ENCODE data around the gene RDH5. TPM values are rescaled to one million over a fixed set of nuclear protein-coding genes. Genes with fewer than 3 reads are reported as not detected.

Gene RDH5
- total RNA-seq, 1 donor from 2014 or later, result 14.1 TPM

DNA sequence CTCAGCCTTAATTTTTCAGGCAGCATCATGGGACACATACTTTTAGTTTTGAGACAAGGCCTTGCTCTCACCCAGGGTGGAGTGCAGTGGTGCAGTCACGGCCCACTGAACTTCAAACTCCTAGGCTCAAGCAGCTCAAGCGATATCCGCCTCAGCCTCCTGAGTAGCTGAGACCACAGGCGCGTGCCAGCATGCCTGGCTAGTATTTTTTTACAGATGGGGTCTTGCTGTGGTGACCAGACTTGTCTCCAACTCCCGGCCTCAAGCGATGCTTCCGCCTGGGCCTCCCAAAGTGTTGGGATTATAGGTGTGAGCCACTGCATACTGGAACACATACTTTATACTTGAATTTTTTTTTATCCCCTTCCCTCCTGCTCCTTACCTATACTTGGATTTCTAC lies 2.8 kb downstream of the RDH5 start:
- Mint-ChIP-seq H3K27ac (peak overlapping the region; percentile 48), H3K4me3 (no peak overlapping the region), H3K27me3 (no peaks in the 10 kb centered on the region), H3K9me3 (no peaks in the 10 kb centered on the region), H3K4me1 (ENCODE audit: unreplicated experiment) (peaks cover 44% of the 10 kb centered on the region), H3K36me3 (peaks cover 16% of the 10 kb centered on the region)
- no peak for DNase-seq (ENCODE audit: extremely low spot score, unreplicated experiment)
- TF ChIP-seq, protein P1, sequence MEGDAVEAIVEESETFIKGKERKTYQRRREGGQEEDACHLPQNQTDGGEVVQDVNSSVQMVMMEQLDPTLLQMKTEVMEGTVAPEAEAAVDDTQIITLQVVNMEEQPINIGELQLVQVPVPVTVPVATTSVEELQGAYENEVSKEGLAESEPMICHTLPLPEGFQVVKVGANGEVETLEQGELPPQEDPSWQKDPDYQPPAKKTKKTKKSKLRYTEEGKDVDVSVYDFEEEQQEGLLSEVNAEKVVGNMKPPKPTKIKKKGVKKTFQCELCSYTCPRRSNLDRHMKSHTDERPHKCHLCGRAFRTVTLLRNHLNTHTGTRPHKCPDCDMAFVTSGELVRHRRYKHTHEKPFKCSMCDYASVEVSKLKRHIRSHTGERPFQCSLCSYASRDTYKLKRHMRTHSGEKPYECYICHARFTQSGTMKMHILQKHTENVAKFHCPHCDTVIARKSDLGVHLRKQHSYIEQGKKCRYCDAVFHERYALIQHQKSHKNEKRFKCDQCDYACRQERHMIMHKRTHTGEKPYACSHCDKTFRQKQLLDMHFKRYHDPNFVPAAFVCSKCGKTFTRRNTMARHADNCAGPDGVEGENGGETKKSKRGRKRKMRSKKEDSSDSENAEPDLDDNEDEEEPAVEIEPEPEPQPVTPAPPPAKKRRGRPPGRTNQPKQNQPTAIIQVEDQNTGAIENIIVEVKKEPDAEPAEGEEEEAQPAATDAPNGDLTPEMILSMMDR (conservative IDR thresholded peaks at IDR 0.05), result no peak

DNA sequence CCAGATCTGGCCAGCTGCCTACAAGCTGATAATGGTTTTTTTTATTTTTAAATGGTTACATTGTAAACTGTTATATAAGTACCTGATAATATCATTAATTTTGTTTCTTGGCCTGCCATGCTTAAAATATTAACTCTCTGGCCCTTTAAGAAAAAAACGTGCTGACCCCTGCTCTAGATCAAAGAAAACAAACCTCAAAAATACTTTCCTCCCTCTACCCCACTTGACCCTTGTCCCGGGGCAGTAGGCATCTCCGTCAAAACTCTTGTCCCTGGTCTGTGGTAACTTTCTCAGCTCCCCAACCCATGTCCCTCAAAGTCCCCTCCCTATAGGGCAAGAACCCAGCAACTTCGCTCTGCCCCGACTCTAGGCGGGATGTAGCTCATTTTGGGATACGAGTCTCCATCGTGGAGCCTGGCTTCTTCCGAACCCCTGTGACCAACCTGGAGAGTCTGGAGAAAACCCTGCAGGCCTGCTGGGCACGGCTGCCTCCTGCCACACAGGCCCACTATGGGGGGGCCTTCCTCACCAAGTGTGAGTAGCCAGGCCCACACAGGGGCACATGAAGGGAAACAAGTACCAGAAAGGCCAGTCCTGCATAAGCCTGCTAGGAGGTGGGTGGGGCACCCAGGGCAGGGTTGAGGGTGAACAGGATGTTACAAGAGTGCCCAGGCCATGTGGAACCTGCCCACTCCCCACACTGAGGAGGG lies 3.5 kb downstream of the RDH5 start:
- Mint-ChIP-seq H3K36me3 (peaks cover 16% of the 10 kb centered on the region), H3K9me3 (no peaks in the 10 kb centered on the region), H3K27ac (peak overlapping the region; percentile 48), H3K4me1 (ENCODE audit: unreplicated experiment) (peaks cover 37% of the 10 kb centered on the region), H3K27me3 (no peaks in the 10 kb centered on the region), H3K4me3 (no peak overlapping the region)
- TF ChIP-seq, protein P1 (conservative IDR thresholded peaks at IDR 0.05), result no peak
- DNase-seq (ENCODE audit: extremely low spot score, unreplicated experiment), result no peak

DNA sequence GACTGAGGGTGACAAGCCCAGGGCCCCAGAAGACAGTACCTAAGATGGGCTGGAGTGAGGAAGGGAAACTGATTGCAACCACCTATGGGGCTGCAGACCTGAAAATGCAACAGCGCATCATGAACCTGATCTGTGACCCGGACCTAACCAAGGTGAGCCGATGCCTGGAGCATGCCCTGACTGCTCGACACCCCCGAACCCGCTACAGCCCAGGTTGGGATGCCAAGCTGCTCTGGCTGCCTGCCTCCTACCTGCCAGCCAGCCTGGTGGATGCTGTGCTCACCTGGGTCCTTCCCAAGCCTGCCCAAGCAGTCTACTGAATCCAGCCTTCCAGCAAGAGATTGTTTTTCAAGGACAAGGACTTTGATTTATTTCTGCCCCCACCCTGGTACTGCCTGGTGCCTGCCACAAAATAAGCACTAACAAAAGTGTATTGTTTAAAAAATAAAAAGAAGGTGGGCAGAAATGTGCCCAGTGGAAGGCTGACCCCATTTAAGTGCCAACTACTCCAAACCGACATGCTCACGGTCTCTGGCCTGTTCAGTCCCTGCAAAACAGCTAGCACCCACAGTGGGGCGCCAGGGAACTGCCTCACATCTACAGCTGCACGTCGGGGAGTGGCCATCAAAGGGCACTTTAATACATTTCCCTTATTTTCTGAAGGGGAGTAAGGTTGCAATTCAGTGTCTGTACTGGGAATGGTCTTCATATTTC lies 4.2 kb downstream of the RDH5 start:
- Mint-ChIP-seq H3K9me3 (no peaks in the 10 kb centered on the region), H3K4me3 (peak overlapping the region; percentile 42), H3K4me1 (ENCODE audit: unreplicated experiment) (peaks cover 32% of the 10 kb centered on the region), H3K27ac (peak overlapping the region; percentile 17), H3K27me3 (no peaks in the 10 kb centered on the region), H3K36me3 (peaks cover 16% of the 10 kb centered on the region)
- TF ChIP-seq, protein P1 (conservative IDR thresholded peaks at IDR 0.05), result peak; percentile 75
- no peak for DNase-seq (ENCODE audit: extremely low spot score, unreplicated experiment)

DNA sequence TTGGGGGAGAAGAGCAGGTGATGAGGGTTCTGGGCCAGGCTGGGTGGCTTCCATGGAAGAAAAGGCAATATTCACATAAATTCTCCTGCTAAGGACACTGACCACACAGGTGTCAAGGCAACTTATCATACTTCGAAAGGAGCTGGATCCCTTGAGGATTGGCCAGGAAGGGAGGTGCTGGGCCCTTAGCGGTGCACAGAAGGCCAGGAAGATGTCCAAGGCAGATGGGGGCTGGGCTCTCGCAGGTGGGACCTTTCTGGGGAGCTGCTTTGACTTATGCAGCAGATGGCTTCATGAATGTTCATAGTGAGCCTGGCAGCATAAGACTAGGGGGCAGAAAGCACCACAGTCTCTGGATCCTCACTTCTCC lies 4.7 kb downstream of the RDH5 start:
- Mint-ChIP-seq H3K27ac (peak overlapping the region; percentile 17), H3K4me3 (peak overlapping the region; percentile 42), H3K9me3 (no peaks in the 10 kb centered on the region), H3K36me3 (peaks cover 16% of the 10 kb centered on the region), H3K27me3 (no peaks in the 10 kb centered on the region), H3K4me1 (ENCODE audit: unreplicated experiment) (peaks cover 37% of the 10 kb centered on the region)
- no peak for DNase-seq (ENCODE audit: extremely low spot score, unreplicated experiment)
- TF ChIP-seq, protein P1 (conservative IDR thresholded peaks at IDR 0.05), result peak; percentile 13

DNA sequence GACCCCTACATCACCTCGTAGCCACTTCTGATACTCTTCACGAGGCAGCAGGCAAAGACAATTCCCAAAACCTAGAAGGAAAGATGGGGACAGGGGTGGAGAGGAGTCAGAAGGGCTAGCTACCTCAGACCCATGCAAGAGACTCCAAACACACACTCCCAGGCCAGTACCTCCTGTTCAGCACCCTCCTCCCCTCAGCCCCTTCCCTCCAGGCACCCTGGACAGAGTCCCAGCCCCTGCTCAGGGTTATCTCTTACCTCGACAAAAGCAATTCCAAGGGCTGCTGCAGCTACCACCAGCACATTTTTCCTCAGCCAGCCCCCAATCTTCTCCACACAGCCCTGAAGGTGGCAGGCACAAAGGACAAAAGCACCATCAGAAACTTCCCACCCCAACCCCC lies 5.4 kb downstream of the RDH5 start:
- H3K27me3 Mint-ChIP-seq, result no peaks in the 10 kb centered on the region
- H3K27ac Mint-ChIP-seq, result no peak overlapping the region
- no peaks in the 10 kb centered on the region for H3K9me3 Mint-ChIP-seq
- peaks cover 43% of the 10 kb centered on the region for H3K4me1 Mint-ChIP-seq (ENCODE audit: unreplicated experiment)
- TF ChIP-seq, protein P1 (conservative IDR thresholded peaks at IDR 0.05), result no peak
- peak overlapping the region; percentile 77 for H3K4me3 Mint-ChIP-seq
- H3K36me3 Mint-ChIP-seq, result peaks cover 16% of the 10 kb centered on the region
- no peak for DNase-seq (ENCODE audit: extremely low spot score, unreplicated experiment)

Data from type B pancreatic cell (in vitro differentiated cells).